ENCODE results near the gene PHLPP1. TPM values are rescaled to one million over a fixed set of nuclear protein-coding genes. Genes with fewer than 3 reads are reported as not detected.

PHLPP1 gene
- total RNA-seq, 4 donors from 2014 or later = 15.7 to 21.8 (median 20.5) TPM

DNA sequence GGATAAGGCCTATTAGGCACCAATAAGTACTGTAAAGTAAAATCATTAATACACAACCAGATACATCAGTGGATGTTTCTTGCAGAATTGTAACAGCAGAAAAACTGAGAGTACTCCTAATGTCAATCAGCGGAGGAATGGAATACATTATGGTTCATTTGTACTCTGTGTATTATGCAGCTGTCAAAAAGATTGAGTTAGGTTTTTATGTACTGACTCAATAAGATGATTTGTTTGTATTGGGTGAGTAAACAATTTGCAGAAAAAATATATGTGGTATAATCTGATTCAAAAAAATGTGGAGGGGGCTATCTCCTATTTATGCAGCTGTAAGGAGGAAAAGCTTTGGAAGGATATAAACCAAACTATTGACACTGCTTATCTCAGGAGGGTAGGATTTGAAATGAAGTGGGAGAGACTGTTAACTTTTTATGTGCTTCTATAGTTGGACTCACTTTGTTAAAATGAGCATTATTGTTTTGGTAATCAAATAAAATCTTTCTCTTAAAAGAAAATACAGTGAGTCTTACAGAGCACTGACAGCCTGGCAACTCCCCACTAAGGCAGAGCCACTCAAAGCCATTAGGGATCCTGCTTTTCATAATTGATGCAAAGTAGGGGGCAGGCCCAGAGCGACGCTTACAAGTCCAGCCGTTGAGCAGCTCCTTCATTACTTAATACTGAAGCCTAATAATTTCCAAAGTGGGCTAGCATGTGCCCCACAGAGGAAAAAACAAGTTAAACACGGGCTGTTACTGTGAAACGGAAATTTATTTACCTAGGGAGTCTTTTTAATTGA lies 168.8 kb downstream of the PHLPP1 start:
- TF ChIP-seq POLR2A (IDR thresholded peaks at IDR 0.05) = no peak
- TF ChIP-seq, protein P1, sequence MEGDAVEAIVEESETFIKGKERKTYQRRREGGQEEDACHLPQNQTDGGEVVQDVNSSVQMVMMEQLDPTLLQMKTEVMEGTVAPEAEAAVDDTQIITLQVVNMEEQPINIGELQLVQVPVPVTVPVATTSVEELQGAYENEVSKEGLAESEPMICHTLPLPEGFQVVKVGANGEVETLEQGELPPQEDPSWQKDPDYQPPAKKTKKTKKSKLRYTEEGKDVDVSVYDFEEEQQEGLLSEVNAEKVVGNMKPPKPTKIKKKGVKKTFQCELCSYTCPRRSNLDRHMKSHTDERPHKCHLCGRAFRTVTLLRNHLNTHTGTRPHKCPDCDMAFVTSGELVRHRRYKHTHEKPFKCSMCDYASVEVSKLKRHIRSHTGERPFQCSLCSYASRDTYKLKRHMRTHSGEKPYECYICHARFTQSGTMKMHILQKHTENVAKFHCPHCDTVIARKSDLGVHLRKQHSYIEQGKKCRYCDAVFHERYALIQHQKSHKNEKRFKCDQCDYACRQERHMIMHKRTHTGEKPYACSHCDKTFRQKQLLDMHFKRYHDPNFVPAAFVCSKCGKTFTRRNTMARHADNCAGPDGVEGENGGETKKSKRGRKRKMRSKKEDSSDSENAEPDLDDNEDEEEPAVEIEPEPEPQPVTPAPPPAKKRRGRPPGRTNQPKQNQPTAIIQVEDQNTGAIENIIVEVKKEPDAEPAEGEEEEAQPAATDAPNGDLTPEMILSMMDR (IDR thresholded peaks at IDR 0.05) = no peak
- H3K4me1 ChIP-seq = no peaks in the 10 kb centered on the region
- no peak overlapping the region for H3K27ac ChIP-seq
- DNase-seq = no peak
- H3K36me3 ChIP-seq = no peaks in the 10 kb centered on the region
- H3K9me3 ChIP-seq = no peaks in the 10 kb centered on the region
- H3K4me3 ChIP-seq = no peak overlapping the region
- H3K27me3 ChIP-seq = no peaks in the 10 kb centered on the region

- TF ChIP-seq POLR2A (IDR thresholded peaks at IDR 0.05) = no peak
- TF ChIP-seq, protein P1 (IDR thresholded peaks at IDR 0.05) = no peak
- Histone ChIP-seq H3K27me3 (no peaks in the 10 kb centered on the region), H3K36me3 (no peaks in the 10 kb centered on the region), H3K9me3 (no peaks in the 10 kb centered on the region), H3K4me3 (no peak overlapping the region), H3K27ac (no peak overlapping the region), H3K4me1 (no peaks in the 10 kb centered on the region)
- DNase-seq = no peak
Observed at GRCh38 chr18:62885804-62886203, 170.5 kb downstream of the PHLPP1 start.

GRCh38 chr18:62894681-62895390 lies 179.5 kb downstream of the PHLPP1 start:
- no peaks in the 10 kb centered on the region for H3K9me3 ChIP-seq
- no peak for DNase-seq
- TF ChIP-seq, protein P1 (IDR thresholded peaks at IDR 0.05) = no peak
- no peak for TF ChIP-seq POLR2A (IDR thresholded peaks at IDR 0.05)

DNA sequence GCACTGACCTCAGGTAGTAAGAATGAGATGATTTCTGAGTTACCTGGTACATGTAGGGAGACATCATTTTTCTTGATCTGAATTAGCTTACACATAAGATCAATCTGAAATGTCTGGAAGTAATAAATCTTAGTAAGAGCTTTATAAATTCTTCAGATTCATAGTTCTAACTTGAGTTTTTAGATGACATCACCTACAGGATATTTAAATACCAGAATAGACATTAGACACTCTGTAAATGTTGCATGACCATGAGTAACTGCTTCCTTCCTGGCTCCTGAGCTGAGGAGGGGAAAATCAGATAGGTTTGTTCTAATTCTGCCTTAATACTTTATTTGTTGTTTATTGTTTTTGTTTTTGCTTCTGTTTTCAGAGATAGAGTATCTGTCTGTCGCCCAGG lies 181.8 kb downstream of the PHLPP1 start:
- no peaks in the 10 kb centered on the region for H3K4me1 ChIP-seq
- H3K4me3 ChIP-seq = no peak overlapping the region
- TF ChIP-seq, protein P1 (IDR thresholded peaks at IDR 0.05) = no peak
- no peak for TF ChIP-seq POLR2A (IDR thresholded peaks at IDR 0.05)
- H3K9me3 ChIP-seq = no peaks in the 10 kb centered on the region
- DNase-seq = no peak
- H3K27me3 ChIP-seq = no peaks in the 10 kb centered on the region
- peaks cover 0 to 18% (median 0%) of the 10 kb centered on the region in 3 donors for H3K36me3 ChIP-seq
- H3K27ac ChIP-seq = no peak overlapping the region

More at GRCh38 chr18:62894681-62895390, 179.5 kb downstream of the PHLPP1 start:
- H3K4me1 ChIP-seq = no peaks in the 10 kb centered on the region
- no peak overlapping the region for H3K27ac ChIP-seq
- H3K4me3 ChIP-seq = no peak overlapping the region
- peaks cover 0 to 18% (median 0%) of the 10 kb centered on the region in 3 donors for H3K36me3 ChIP-seq
- no peaks in the 10 kb centered on the region for H3K27me3 ChIP-seq

GRCh38 chr18:62898359-62898758 lies 183.0 kb downstream of the PHLPP1 start:
- peaks cover 0 to 18% (median 0%) of the 10 kb centered on the region in 3 donors for H3K36me3 ChIP-seq
- H3K9me3 ChIP-seq = no peaks in the 10 kb centered on the region
- no peak for DNase-seq
- no peak overlapping the region for H3K4me3 ChIP-seq
- H3K27me3 ChIP-seq = no peaks in the 10 kb centered on the region
- H3K27ac ChIP-seq = no peak overlapping the region
- TF ChIP-seq POLR2A (IDR thresholded peaks at IDR 0.05) = no peak
- TF ChIP-seq, protein P1 (IDR thresholded peaks at IDR 0.05) = no peak
- no peaks in the 10 kb centered on the region for H3K4me1 ChIP-seq

Data from Peyer's patch (tissue), 4 donors.